Adipose tissue (tissue), 3 donors: ENCODE measurements around the gene LRIT2. TPM values are rescaled to one million over a fixed set of nuclear protein-coding genes. Genes with fewer than 3 reads are reported as not detected.
"Not testable (repeated sequence)": the region's sequence is repeated elsewhere in the genome, so short reads cannot be mapped to it uniquely, and the experiment has no call there.

Source experiments
- H3K27ac ChIP-seq: one replicate; pipeline ENCODE4 v1.5.1; 2013; ENCODE audit warnings: low read depth, low read length
- WGBS, 3 donors: extraction: QIAGEN DNeasy Blood & Tissue Kit; methylation state at CpG; one replicate each; pipeline ENCODE4 v1.1.7; 2013; 5-methylcytosine and 5-hydroxymethylcytosine counted together
- polyA plus RNA-seq, 3 donors: library from polyadenylated mRNA; stranded (reverse); fragments of 200-250 nt; gene quantifications; one replicate each; pipeline ENCODE4 v1.2.3, GENCODE V29; 2013
- donor health status: healthy with polysubstance abuse.
- donor health status: Bipolar disorder and iron deficiency.
- donor health status: healthy.

The LRIT2 gene
- polyA plus RNA-seq, 3 donors, result not detected

GRCh38 chr10:84195044-84195830 is 30.1 kb downstream of the LRIT2 start:
- WGBS, 3 donors, result 15 to 19% (median 15%) methylated on average over 43 of the region's 43 CpGs
- no peak overlapping the region for H3K27ac ChIP-seq

- H3K27ac ChIP-seq, result no peak within 1 kb of the TSS
- WGBS, 3 donors, result 1 to 3% (median 2%) methylated on average over 50 to 61 of the region's 61 CpGs
Measured at GRCh38 chr10:84194424-84195043, 30.8 kb downstream of the LRIT2 start, which contains the start of gene CDHR1. CDHR1 (plus strand) TSS chr10:84194537; CDS start chr10:84194761, 224 bp downstream.

DNA sequence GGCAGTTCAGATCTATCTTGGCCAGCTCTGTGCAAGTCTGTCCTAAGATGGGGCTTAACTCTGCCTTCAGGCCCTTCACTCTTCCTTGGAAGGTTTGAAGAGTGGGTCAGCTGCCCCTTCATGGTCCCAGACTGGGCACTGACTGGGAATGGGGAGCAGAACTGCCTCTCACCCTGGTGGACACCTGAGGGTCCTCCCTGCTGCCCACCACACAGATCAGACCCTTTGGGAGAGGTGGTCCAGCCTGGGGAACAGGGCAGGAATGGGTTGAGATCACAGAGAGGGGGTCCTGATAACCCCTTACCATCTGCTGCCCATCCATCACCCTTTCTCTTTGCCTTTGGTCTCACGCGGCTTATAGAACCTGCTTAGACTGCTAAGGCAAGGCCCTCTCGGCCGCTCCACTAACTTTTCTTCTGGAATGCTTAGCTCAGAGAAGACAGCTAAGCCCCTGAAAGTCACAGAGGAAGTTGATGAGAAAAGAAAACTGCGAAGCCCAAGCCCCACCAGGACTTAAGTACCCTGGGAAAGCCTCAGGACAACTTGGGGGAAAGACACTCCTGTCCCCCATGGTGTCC is 31.4 kb downstream of the LRIT2 start:
- WGBS, 3 donors, result 25 to 38% (median 28%) methylated on average over 5 of the region's 5 CpGs
- no peak overlapping the region for H3K27ac ChIP-seq

GRCh38 chr10:84193327-84193726 is 32.0 kb downstream of the LRIT2 start:
- H3K27ac ChIP-seq, result no peak overlapping the region
- WGBS, 3 donors, result 88 to 100% (median 93%) methylated on average over 2 of the region's 2 CpGs

DNA sequence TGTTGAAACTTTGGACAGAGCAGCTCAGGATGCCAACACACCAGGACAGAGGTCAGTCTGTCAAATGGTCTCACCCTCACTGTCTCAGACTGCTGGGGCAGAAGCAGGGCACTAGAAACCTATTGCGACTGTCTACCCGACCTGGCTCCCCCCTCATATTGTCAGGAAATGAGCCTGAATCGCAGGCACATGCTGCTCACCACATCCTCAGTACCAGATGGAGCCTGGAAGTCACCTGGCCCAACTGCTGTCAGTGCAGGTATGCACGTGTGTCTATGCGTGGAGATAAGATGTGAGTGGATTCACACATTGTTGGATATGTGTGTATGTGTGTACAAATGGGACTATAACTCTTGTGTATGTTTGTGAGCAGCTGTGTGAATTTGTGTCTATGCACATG is 34.2 kb downstream of the LRIT2 start:
- 65 to 77% (median 75%) methylated on average over 5 of the region's 5 CpGs for WGBS, 3 donors
- H3K27ac ChIP-seq, result no peak overlapping the region

GRCh38 chr10:84190621-84191020 is 34.7 kb downstream of the LRIT2 start:
- 75 to 90% (median 84%) methylated on average over 3 of the region's 3 CpGs for WGBS, 3 donors
- no peak overlapping the region for H3K27ac ChIP-seq

GRCh38 chr10:84188815-84189214 is 36.5 kb downstream of the LRIT2 start:
- WGBS, 3 donors, result 55 to 71% (median 69%) methylated on average over 3 of the region's 3 CpGs

DNA sequence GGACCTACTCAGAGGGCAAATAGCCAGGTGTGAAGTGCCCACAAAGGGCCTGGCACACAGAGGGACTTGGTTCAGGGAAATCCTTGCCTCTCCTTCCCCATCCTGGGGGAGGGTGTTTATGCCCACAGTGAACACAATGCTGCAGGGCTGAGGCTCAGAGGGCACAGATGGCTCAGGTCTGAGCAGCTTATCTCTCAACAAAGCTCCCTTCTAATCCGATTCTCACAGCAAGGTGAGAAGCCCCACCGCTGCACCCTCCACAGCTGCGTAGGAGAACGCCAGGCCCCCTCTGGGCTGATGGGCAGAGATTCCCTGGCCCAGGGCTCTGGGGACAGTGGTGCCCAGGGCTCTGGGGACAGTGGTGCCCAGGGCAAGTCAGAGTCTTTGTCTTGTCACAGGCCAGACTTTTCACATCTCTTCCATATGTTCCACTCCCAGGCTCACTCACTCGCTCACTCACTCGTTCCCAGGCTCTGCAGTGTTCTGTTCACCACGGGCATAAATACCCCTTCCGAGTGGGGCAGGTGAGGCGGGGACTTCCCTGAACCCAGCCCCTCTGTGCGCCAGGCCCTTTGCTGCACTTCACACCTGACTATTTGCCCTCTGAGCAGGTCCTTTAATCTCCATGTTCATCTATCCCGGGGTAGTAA is 39.7 kb downstream of the LRIT2 start:
- WGBS, 3 donors, result 54 to 76% (median 74%) methylated on average over 11 of the region's 11 CpGs
- H3K27ac ChIP-seq, result no peak overlapping the region

More at GRCh38 chr10:84188815-84189214, 36.5 kb downstream of the LRIT2 start:
- H3K27ac ChIP-seq, result no peak overlapping the region

DNA sequence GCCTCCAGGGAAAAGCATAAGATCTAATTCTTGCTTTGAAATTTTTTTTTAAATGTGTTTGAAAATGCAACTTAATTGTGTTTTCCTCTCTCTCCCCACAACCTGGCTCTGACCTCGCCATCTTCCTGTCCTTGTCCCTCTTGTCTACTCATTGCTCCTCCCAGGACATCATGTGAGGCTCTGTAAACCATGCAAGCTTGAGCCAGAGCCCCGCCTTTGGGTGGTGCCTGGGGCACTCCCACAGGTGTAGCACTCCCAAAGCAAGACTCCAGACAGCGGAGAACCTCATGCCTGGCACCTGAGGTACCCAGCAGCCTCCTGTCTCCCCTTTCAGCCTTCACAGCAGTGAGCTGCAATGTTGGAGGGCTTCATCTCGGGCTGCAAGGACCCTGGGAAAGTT is 40.8 kb downstream of the LRIT2 start:
- 67 to 80% (median 73%) methylated on average over 4 of the region's 4 CpGs for WGBS, 3 donors
- no peak overlapping the region for H3K27ac ChIP-seq

GRCh38 chr10:84181631-84182030 is 43.7 kb downstream of the LRIT2 start:
- 84 to 93% (median 86%) methylated on average over 5 of the region's 5 CpGs for WGBS, 3 donors
- H3K27ac ChIP-seq, result no peak overlapping the region

- 88 to 93% (median 89%) methylated on average over 18 to 20 of the region's 22 CpGs for WGBS, 3 donors
- H3K27ac ChIP-seq, result not testable (repeated sequence)
Measured at GRCh38 chr10:84180386-84180785, 45.0 kb downstream of the LRIT2 start.

GRCh38 chr10:84179059-84179710 is 46.2 kb downstream of the LRIT2 start:
- WGBS, 3 donors, result 65 to 70% (median 65%) methylated on average over 12 of the region's 12 CpGs

GRCh38 chr10:84178160-84178609 is 47.2 kb downstream of the LRIT2 start:
- H3K27ac ChIP-seq, result no peak overlapping the region
- 83 to 95% (median 92%) methylated on average over 3 of the region's 3 CpGs for WGBS, 3 donors

More at GRCh38 chr10:84179059-84179710, 46.2 kb downstream of the LRIT2 start:
- no peak overlapping the region for H3K27ac ChIP-seq

DNA sequence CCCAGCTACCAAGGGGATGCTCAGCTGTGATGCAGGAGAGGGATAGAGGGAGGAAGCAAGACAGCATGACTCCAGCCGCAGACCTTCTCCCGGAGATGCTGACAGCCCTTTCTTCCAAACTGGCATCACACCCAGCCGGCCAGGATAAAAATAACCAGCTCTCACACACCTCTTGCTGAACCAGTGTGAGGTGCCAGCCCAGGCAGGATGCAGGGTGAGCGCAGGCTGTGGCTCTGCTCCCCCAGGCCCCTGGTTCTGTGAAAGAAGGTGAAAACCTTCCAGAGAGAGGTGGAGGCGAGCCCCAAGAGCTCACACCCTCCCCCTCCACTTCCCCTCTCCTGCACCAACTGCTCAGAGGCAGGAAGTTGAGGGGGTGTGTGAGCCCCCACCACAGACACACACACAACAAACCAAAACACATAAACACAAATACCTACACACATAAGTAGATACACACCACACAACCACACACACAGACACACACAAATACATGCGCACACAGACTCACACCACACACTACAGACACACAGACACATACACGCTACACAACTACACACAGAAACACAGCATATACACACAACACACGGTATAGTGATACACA is 47.7 kb downstream of the LRIT2 start:
- H3K27ac ChIP-seq, result no peak overlapping the region
- WGBS, 3 donors, result 58 to 73% (median 59%) methylated on average over 8 of the region's 8 CpGs

- H3K27ac ChIP-seq, result no peak overlapping the region
- WGBS, 3 donors, result 87 to 91% (median 89%) methylated on average over 4 of the region's 4 CpGs
Measured at GRCh38 chr10:84176836-84177474, 48.4 kb downstream of the LRIT2 start.

DNA sequence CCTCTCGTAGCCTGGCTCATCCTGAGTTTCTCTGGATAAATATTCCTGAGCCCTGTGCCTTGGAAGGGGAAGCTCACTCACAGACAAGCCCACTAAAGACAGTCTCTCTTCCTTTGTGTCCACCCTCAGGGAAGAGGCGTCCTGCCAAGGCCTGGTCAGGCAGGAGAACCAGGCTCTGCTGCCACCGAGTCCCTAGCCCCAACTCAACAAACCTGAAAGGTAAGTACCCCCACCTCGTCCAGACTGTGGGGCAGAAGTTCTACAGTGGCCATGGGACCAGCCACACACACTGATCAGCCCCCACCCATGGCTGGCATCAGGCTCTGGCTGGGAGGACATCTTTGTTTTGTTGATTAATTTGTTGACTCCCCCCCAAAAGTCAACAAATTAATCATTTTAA is 49.0 kb downstream of the LRIT2 start:
- no peak overlapping the region for H3K27ac ChIP-seq
- 57 to 84% (median 83%) methylated on average over 4 of the region's 4 CpGs for WGBS, 3 donors

- 86 to 91% (median 86%) methylated on average over 6 of the region's 6 CpGs for WGBS, 3 donors
Measured at GRCh38 chr10:84175436-84175835, 49.9 kb downstream of the LRIT2 start.

More at GRCh38 chr10:84175436-84175835, 49.9 kb downstream of the LRIT2 start:
- H3K27ac ChIP-seq, result no peak overlapping the region
